HG03571 (cell line): ENCODE data around the gene PFN3.
A peak's percentile ranks its signal among the peaks of the same experiment; 100 is the strongest.
"Not testable (repeated sequence)": the region's sequence is repeated elsewhere in the genome, so short reads cannot be mapped to it uniquely, and the experiment has no call there.

Experiments
- ATAC-seq: cut with Tn5 transposase; IDR thresholded peaks from one replicate; pipeline ENCODE4 v1.9.1; 2021; ENCODE audit not compliant: unreplicated experiment

Gene PFN3

GRCh38 chr5:177425801-177426565, 25.5 kb upstream of the PFN3 start:
- ATAC-seq, result peak; percentile 75

GRCh38 chr5:177425196-177425800, 24.8 kb upstream of the PFN3 start:
- ATAC-seq, result no peak

DNA sequence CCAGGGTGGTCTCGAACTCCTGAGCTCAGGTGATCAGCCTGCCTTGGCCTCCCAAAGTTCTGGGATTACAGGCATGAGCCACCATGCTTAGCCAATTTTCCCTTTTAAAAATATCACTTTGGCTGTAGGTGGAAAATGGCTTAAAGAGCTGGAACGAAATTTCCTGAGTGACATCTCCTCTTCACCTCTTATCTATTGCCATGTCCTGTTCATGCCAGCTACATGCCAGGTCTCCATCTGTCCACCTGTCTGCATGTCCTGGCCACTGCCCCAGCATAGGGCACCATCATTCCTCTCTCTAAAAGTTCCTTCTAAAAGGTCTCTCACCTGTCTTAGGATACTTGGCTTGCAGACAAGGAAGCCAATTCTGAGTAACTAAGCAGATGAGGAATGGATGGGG, 23.2 kb upstream of the PFN3 start:
- no peak for ATAC-seq

- no peak for ATAC-seq
Observed at GRCh38 chr5:177421062-177421798, 20.8 kb upstream of the PFN3 start.

GRCh38 chr5:177420472-177420871, 20.0 kb upstream of the PFN3 start:
- ATAC-seq, result not testable (repeated sequence)

GRCh38 chr5:177419046-177419445, 18.6 kb upstream of the PFN3 start:
- ATAC-seq, result no peak

DNA sequence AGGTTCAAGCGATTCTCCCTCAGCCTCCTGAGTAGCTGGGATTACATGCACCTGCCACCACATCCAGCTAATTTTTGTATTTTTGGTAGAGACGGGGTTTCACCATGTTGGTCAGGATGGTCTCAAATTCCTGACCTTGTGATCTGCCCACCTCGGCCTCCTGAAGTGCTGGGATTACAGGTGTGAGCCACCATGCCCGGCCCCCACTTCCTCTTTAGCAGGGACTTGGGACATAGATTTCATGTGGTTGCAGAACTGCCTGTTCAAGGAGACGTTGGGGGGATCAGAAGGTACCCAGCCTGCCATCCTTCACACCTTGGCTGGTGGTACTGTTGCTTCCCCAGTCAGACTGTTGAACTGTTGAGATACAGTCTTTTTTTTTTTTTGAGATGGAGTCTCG, 16.6 kb upstream of the PFN3 start:
- not testable (repeated sequence) for ATAC-seq

DNA sequence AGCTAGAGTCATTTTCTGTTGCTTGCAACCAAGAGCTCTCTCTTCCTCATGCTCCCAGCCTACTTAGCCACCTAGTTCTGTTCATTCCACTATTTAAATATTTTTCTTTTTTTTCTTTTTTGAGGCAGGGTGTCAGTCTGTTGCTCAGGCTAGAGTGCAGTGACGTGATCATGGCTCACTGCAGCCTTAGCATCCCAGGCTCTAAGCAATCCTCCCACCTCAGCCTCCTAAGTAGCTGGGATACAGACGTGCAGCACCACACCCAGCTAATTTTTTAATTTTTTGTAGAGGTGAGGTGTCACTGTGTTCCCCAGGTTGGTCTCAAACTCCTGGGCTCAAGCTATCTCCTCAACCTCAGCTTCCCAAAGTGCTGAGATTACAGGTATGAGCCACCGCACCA, 14.0 kb upstream of the PFN3 start:
- ATAC-seq, result no peak

DNA sequence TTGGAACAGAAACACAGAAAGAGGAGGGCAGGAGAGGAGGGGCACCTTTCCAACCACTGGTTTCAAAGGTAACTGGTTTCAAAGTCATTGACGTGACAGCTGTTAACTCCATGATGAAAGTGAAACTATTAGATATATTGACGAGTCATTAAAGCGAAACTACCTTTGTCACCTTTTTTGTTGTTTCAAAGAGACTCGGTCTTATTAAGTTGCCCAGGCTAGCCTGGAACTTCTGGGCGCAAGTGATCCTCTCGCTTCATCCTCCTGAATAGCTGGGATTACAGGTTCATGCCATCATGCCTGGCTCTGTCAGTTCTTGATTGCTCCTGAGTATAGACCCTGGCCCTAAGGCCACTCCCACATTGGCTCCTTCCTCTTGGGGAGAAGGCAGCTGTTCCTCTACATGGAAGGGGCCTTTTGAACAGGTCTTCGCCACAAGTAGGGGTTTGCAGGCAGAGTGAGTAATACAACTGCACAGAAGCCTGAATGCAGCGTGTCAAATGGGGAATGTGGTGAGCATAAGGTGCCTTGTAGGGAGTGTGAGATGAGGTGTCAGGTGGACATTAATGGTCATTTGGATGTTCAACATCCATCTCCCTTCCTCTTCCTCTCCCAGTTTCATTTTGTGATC, 12.3 kb upstream of the PFN3 start:
- ATAC-seq, result no peak

DNA sequence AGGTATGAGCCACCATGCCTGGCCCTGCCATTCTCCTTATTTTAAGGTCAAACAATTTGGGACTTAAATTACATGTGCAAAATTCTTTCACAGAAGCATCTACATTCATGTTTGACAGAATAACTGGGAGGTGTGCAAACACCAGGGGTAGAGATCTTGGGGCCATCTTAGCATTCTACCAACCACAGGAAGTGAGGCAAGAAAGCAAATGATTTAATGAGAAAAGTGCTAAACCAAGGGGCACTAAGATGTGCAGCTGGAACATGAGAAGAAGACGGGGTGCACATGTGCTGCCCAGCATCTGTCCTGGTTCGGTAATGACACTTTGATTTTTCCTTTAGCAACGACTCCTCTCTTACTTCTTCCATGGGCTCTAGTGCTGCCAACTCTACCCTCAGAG, 10.1 kb upstream of the PFN3 start:
- no peak for ATAC-seq

- ATAC-seq, result no peak
Observed at GRCh38 chr5:177409043-177409801, 8.8 kb upstream of the PFN3 start, which contains the start of gene F12. Gene F12, minus strand, starts transcription at chr5:177409564. Its CDS starts 37 bp downstream, at chr5:177409527.

- no peak for ATAC-seq
Observed at GRCh38 chr5:177405805-177406204, 5.3 kb upstream of the PFN3 start.

- no peak for ATAC-seq
Observed at GRCh38 chr5:177405312-177405711, 4.9 kb upstream of the PFN3 start.

GRCh38 chr5:177404641-177405179, 4.2 kb upstream of the PFN3 start:
- ATAC-seq, result no peak

DNA sequence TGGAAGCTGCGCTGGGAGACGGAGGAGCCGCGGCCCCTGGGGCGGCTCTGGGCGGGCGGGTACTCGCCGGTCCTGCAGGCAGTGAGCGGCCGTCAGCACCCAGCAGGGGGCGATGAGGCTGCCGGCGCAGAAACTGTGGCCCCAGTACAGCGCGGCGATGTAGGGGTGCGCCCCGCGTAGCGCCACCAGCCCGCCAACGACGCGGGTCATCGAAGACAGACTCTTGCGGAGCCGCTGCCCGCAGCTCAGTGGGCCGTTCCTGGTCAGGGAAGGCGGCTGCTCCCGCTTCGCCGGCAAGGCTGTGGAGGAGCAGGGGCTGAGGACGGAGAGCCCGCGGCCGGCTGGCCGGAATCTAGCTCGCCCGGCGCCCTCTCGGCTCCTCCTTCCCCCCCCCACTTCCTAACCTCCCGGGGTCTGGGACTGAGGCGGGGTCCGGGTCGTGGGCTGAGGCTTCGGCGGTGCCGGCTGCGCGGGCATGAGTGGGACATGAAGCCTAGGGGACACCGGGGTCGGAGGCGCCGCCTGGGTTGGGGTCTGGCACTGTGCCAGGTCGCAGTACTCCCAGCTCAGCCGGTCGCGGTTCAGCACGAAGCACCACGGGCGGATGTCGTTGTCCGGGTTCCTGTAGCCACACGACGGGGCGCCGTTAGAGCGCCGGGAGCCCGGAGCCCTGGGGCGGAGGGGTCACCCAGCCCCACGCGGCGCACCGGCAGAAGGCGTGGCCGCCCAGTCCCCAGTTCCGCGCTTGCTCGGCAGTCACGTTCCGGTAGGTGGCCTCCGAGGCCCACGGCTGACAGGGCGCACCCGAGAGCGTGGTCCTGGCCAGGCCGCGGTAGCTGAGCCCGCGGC, 3.6 kb upstream of the PFN3 start:
- ATAC-seq, result peak; percentile 76

GRCh38 chr5:177403102-177403791, 2.8 kb upstream of the PFN3 start:
- peak; percentile 20 for ATAC-seq

DNA sequence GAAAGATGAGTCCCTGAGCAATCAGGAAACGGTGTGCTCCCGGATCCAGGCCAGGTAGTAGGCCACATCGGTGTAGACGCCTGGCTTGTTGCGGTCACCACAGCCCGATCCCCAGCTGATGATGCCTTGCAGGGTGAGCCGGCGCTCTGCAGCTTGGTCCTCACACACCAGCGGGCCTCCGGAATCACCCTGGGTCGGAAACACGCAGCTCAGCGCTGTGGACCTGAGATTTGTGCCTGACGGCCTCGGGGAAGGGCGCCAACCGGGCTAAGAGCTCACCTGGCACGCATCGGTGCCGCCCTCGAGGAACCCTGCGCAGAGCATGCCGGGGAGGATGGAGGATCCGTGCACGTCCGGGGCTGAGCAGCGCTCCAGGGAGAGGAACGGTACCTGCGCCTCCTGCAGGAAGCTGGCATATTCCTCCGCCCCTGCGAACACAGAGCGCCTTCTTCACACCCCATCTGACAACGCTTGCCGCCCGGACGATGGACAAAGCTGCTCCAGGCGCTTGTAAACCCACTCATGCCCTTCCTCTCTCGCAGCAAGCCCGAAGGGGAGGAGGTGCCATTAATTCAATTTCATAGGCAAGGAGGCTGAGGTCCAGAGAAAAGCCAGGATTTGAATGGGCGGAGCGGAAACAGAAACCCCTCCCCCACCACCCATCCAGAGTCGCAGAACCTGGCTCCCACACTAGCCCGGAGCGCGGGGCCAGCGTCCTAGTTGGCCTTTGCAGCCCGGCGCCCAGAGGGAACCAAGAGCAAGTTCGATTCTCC, 2.0 kb upstream of the PFN3 start:
- ATAC-seq, result no peak

- ATAC-seq, result no peak
Observed at GRCh38 chr5:177397875-177398390, 2.5 kb downstream of the PFN3 start.
